Iris pigment epithelial cell (primary cell): Measurements from ENCODE around the gene AKAP6.
"Not testable (repeated sequence)": the region's sequence is repeated elsewhere in the genome, so short reads cannot be mapped to it uniquely, and the experiment has no call there.

ENCODE experiments used
- DNase-seq: peaks from one replicate; pipeline ENCODE4 v3.0.0-alpha.2; 2011; ENCODE audit warnings: low read depth

The AKAP6 gene

DNA sequence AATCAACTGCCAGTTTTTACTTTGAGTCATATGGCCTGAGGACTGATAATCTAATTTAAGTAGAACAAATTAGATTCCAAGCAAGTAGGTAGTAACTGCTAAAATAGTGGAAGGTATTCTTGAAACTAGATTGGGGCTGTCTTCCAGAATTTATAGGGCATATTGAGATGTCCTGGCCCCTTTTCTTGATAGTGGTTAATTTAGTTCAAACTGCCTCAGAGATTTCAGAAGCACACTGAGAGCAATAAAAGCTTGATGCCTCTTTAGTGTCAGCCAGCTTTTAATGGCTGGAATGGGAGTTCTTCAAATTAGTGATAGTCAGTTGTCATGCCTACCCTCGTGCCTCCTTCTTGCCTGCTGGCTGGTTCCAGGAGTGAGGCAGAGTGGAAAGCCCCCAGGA is 120.5 kb downstream of the AKAP6 start:
- no peak for DNase-seq

DNA sequence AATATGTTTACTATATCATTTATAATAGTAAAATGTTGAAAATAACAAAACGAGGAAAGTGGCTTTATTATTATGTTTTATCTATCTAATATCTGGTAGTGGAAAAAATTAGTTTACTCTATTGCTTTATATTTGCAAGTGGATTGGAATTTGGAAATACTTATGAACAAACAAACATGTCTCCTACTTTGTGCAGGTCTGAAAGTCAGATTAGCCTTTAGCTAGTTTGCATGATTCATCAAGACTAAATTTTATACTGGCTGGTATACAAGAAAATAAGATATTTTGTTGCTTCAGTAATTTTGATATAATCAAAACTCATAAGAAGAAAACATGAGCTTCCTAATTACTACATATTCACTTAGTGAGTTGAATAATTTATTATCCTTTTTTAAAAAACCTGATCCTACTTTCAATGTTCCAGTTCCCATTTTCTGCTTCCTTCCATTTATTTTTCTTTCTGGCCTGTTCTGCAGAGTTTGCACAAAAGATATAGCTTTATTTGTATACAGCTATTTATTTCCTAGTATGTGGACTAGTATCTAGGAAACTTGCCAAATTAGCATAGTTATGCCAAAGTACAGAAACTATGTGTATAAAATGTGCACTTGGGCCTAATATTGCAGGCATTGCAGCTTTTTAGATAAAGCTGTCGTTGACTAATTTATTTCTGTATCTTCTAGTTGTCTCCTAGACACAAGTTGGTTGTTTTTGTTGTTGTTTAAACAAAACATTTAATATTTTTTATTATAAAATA is 122.0 kb downstream of the AKAP6 start:
- DNase-seq, result peak; percentile 72

- DNase-seq, result no peak
Observed at GRCh38 chr14:32453857-32454810, 125.0 kb downstream of the AKAP6 start.

GRCh38 chr14:32457213-32457920 is 128.3 kb downstream of the AKAP6 start:
- DNase-seq, result peak; percentile 89

DNA sequence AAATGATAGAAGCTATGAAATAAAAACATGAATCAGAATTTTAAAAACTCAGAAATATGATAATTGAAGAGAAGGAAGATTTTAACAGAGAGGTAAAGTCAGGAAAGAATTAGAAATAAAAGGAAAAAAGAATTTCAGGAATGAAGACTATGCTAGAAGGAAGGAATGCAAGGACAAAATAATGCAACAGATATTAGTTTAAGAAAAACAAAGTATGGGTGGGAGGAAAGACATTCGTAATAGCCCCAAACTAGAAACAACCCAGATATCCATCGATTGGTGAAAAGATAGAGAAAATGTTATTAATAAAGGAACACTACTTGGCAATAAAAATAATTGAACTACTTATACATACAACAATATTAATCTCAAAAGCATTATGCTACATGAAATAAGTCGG is 129.6 kb downstream of the AKAP6 start:
- DNase-seq, result no peak

DNA sequence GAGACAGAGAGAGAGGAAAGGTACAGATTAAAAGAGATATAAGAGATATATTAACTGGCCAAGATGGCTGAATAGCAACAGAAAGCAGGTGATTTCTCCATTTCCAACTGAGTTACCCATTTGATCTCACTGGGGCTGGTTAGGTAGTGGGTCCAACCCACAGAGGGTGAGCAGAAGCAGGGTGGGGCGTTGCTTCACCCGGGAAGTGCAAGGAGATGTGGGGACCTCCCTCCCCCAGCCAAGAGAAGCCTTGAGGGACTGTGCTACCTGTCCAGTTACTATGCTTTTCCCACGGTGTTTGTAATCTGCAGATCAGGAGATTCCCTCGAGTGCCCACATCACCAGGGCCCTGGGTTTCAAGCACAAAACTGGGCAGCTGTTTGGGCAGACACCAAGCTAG is 131.2 kb downstream of the AKAP6 start:
- no peak for DNase-seq

GRCh38 chr14:32462553-32462952 is 133.5 kb downstream of the AKAP6 start:
- DNase-seq, result not testable (repeated sequence)

DNA sequence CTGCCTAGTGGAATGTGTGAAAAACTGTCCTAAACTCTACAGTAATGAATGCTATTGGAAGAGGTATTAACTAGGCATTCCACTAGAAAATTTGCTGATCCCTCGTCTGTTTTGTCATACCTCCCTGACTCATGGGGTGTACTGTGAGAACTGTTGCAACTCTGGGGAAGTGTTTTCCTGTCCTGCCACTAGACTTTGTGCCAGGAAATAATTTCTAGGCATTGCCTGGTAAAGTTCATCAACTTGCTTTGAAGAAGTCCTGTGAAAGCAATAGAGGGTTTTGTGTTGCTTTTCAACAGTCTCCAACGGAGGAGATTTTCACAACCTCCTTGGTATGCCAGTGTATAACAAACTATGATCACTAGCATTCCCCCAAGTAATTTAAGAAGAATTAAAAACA is 139.9 kb downstream of the AKAP6 start:
- peak; percentile 94 for DNase-seq

GRCh38 chr14:32469388-32470160 is 140.5 kb downstream of the AKAP6 start:
- peak; percentile 70 for DNase-seq

- no peak for DNase-seq
Observed at GRCh38 chr14:32470161-32470715, 141.1 kb downstream of the AKAP6 start.

DNA sequence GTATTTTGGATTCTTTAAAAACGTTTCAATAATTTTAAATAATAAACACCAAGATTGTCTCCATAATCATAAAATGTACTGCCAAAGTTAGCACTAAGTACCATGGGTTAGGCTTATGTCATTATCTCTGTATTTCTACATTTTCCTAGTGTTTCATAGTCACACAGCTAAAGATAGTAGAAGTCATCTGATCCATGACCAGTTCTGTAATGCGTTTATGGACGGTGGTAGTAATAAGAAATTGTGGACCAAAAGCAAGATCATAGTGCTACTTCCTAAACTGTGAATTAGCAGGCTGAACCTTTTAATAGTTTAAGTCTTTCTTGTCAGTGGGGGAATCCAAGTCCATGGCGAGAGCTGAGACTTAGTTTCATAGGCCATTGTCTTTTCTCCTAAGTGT is 142.1 kb downstream of the AKAP6 start:
- no peak for DNase-seq

DNA sequence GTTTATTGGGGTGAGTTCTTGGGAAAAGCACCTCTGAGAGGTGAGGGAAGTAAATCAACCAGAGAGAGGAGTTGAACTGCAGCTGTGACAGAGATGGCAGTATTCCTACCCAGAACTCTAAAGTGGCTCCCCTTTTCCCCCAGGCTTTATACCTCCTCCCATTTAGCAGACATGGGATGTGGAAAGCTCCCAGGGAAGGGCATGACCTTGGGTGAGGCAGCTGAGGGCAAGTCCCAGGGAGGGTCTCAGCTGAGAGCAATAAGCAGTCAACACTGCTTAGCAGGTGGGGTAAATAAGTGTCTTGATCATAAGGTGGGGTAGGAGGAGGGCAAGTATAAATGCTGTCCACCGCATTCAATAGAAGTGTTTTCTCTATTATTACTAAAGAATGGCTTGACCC is 143.0 kb downstream of the AKAP6 start:
- DNase-seq, result no peak

DNA sequence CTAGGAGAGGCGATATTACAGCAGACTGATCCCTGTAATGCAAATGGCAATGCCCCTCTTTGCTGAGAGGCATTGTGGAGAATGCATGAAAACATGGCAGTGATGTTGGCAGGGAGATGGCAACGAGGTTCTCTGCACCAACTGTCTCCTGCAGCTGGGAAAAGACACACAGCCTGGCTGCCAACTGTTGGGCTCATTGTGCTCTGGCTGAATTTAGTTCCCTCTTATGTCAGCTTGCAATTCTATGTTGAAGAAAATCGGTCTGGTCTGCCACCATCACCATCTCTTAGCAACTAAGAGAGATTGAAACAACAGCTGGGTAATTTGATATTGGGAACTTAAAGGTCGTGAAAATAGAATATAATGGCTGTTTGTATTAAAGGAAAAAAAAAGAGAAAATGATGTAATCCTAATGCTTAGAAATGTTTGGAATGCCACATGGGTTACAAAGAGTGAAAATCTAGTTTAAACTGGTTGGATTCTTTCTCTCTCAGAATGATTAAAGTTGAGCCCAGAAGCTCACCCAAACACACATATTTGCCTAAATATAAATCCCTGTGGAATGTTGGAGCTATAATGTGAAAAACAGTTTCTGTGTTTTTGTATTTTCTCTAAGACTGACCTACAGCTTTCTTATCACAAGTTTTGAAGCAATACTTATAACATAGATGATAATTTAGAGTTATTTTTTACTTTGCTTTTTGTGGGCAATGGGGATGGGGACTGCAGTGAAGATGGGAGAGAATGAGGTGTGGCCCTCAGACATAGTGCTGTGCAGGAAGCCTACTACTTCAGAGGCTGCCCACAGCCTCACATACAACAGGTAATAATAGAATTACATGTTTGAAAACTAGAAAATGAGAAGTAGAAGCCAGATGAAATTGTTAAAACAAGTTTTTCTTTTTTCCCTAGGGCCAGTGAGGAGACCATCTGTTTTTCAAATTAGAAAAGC is 143.7 kb downstream of the AKAP6 start:
- DNase-seq, result peak; percentile 86

GRCh38 chr14:32473464-32473855 is 144.4 kb downstream of the AKAP6 start:
- peak; percentile 81 for DNase-seq

GRCh38 chr14:32474478-32475195 is 145.5 kb downstream of the AKAP6 start:
- DNase-seq, result no peak

DNA sequence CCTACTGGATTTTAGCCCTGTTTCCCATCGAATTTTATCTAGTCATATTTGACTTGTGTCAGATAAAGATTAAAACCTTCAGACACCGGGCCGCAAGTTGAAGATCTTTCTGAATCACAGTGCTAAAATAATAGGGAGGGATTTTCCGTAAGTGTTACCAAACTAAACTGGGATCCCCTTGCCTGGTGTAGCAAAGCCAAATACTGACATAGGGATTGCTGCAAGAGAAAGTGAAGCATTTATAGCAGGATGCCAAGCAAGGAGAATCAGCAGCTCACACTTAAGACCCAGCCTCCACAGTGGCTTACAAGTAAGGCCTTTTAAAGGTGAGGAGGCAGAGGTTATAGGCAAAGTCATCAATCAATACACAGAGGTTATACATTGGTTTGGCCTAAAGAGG is 147.4 kb downstream of the AKAP6 start:
- DNase-seq, result no peak

DNA sequence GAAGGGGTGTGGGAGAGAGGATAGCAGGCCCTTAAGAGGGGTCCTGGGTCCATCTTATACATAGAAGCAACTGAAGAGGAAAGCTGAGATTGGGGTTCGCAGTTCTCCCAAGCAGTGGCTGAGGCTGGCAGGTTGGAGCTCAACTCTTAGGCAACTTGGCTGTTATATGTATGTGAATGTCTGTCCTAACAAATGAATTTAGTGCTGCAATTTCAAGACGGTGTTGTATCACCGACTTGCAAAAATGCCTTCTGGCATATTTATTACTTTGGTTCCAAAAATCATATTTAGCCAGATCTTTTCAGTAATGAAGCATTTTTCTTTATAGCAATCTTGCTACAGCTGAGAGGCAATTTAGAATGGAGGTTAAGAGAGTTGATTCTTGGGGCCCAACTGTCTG is 148.3 kb downstream of the AKAP6 start:
- DNase-seq, result no peak

GRCh38 chr14:32478050-32478449 is 149.0 kb downstream of the AKAP6 start:
- DNase-seq, result no peak

DNA sequence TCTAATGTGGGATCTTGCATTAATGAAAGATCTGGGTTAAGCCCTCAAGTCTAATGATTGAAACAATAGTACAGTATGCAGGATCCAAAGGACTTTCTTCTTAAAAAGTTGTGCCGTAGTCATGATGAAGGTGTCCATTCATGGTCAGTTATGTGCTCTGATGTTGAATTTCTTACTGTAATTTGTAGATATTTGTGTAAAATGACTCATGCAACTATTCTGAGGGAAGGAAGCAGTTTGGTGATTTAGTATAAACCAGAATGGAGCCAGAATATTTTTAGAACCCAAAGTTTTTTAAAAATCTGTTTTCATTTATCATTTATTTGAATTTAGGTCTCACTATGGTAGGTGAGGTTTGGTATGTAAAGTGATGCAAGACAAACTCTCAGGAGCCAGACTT is 151.2 kb downstream of the AKAP6 start:
- DNase-seq, result peak; percentile 50

DNA sequence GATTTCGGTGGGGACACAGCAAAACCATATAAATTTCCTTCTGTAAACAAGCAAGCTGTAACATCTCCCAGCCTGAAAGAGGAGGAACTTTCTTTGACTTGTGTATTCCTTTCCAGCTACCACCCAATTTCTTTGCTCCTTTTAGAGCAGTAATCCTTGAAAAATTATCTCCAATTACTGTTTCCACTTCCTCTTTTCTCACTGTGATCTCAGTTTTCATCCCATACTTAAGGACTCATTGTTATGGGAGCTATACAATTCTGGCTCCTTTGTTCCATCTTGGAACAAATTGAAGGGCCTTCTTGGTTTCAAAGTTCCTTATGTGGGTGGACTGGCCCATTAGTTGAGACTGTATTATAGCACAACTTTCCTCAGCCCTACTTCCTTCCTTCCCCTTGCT is 152.6 kb downstream of the AKAP6 start:
- no peak for DNase-seq
